Stimulated activated CD8-positive, alpha-beta memory T cell treated with anti-CD3 and anti-CD28 coated beads, Interleukin-7, amount 100 ng/mL, for 4 hours (primary cell): Measurements from ENCODE around the gene LHX4.

Source experiments
- DNase-seq, 2 donors: peaks; one replicate each; pipeline ENCODE4 v3.0.0-alpha.2; 2020; ENCODE audit warnings: low read depth in 2 of 2

Gene LHX4

GRCh38 chr1:180299479-180300221, 69.6 kb downstream of the LHX4 start:
- DNase-seq: no peak

GRCh38 chr1:180301135-180301742, 71.2 kb downstream of the LHX4 start:
- no peak for DNase-seq

DNA sequence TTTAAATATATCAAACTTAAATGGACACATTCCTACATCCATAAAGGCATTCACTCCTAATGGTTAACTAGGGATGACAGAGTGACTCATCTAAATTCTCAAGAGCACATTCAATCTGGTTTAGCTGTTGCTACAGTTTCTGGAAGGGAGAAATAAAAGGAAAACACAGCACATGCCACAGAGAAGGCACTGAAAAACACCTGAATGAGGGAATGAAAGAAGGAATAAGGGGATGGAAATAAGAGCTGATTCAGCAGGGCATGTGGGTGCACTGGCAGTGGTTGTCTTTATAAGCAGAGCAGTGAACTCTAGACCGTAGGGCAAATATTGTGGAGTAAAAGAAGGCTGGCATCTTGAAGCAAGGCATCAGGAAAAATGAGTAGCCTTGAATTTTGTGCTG, 79.3 kb downstream of the LHX4 start:
- DNase-seq: no peak

DNA sequence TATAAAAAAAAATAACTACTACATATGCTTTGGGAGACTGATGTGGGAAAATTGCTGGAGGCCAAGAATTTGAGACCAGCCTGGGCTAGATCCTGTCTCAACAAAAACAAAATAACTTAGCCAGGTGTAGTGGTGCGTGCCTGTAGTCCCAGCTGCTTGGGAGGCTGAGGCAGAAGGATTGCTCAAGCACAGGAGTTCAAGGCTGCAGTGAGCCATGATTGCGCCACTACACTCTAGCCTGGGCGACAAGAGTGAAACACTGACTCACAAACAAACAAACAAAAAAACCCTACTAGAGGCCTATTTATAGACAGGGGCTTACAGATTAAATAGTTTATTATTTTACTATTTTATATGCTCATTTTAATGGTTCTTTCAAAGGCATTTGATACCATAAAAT, 80.0 kb downstream of the LHX4 start:
- DNase-seq: no peak

- DNase-seq: no peak
These were observed 81.1 kb downstream of the LHX4 start for GRCh38 chr1:180311011-180311730.

- no peak for DNase-seq
These were observed 82.9 kb downstream of the LHX4 start for GRCh38 chr1:180312926-180313325.

DNA sequence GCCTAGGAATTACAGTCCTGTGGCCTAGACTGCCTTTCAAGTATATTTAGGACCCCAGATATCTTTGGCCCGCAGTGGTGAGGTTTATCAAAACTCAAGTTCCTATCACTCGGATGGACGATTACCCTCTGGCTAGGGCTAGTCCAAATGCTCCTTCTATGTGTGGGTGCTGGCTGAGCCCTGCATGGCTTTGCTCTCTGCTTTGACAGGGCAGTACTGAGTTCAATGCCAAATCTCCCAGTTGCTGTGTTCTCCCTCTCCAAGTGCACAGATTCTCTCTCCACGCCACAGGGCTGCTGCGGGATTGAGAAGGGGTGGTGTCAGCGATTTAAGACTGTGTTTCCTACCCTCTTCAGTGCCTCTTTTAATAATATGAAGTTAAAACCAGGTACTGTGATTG, 97.0 kb downstream of the LHX4 start:
- no peak for DNase-seq
